ENCODE results near the gene FRMD4A. TPM values are rescaled to one million over a fixed set of nuclear protein-coding genes. Genes with fewer than 3 reads are reported as not detected.

FRMD4A gene
- 344 and 352 TPM in 2 replicates for total RNA-seq (2013; cell fraction: nucleolus; rRNA removed)
- 42.5 and 43.8 TPM in 2 replicates for total RNA-seq (2014; rRNA removed)
- total RNA-seq (2014; rRNA removed; fragmentation: Illumina TruSeq; extraction: Trizol): 37.2 and 37.6 TPM in 2 replicates
- 62.2 and 65.5 TPM in 2 replicates for total RNA-seq (2021)
- 17.5 TPM for polyA plus RNA-seq (2011; ENCODE audit: low read depth)
- polyA plus RNA-seq (2011; rRNA removed): 10.3 and 21.5 TPM in 2 replicates
- 19.1 and 20.4 TPM in 2 replicates for polyA plus RNA-seq (2011; cell fraction: cytosol; rRNA removed)
- polyA plus RNA-seq (2011; cell fraction: nucleus; rRNA removed): 43.0 and 48.6 TPM in 2 replicates
- polyA plus RNA-seq (2012): 32.9 and 45.1 TPM in 2 replicates
- 45.7 and 75.2 TPM in 2 replicates for polyA plus RNA-seq (2014; fragmentation: Illumina TruSeq; extraction: Trizol)
- 10 to 100 TPM; 17.8 to 18.5 TPM for polyA plus RNA-seq (2014; fragmentation: Nextera tagmentation; extraction: Ambion mirVana)
- polyA plus RNA-seq (2014; rRNA removed): 56.7 and 63.1 TPM in 2 replicates
- polyA plus RNA-seq (2016; fragmentation: Nextera tagmentation; extraction: Ambion mirVana): 10 to 100 TPM; 36.8 to 40.9 TPM
- polyA minus RNA-seq (2011; rRNA and poly(A)+ RNA removed): 31.8 and 34.6 TPM in 2 replicates
- polyA minus RNA-seq (2011; cell fraction: cytosol; rRNA and poly(A)+ RNA removed): 11.6 and 18.6 TPM in 2 replicates
- polyA minus RNA-seq (2011; cell fraction: nucleus; rRNA and poly(A)+ RNA removed): 21.2 and 48.1 TPM in 2 replicates
- percentile 73 among the genes with signal in this experiment for Bru-seq, nascent RNA
- percentile 70 among the genes with signal in this experiment for BruChase-seq, experiment 1, labeled RNA remaining after a 6-hour chase
- percentile 65 among the genes with signal in this experiment for BruChase-seq, experiment 2, labeled RNA remaining after a 2-hour chase
- long read RNA-seq, experiment 1, partial matches to known transcripts: 2 of 18 reads
- long read RNA-seq, experiment 1, other reads (novel, unspliced or antisense): 16 of 18 reads
- long read RNA-seq, experiment 2, transcript FRMD4A-207 (3 exons, 2,731 nt): major isoform, 8 of 131 reads
- long read RNA-seq, experiment 2, partial matches to known transcripts: 55 of 131 reads
- long read RNA-seq, experiment 2, other reads (novel, unspliced or antisense): 66 of 131 reads

GRCh38 chr10:14330388-14331061 is at the start of gene FRMD4A:
FRMD4A (minus strand) TSS chr10:14330924.
- no peak within 1 kb of the TSS for H3K27ac ChIP-seq (ENCODE audit: control insufficient read depth, insufficient read depth)
- H3K9ac ChIP-seq (ENCODE audit: control insufficient read depth, insufficient read depth, low read length): no peak within 1 kb of the TSS
- CTCF ChIA-PET: interaction anchor here (0.8 to 1.6 kb wide), 3 partner anchors 8 to 543 kb away, joined by 3 to 5 read pairs (median 4); no protein-coding TSS in a partner anchor
- in situ Hi-C loops (cut with MboI): no loop called here
- ATAC-seq (no peak), FAIRE-seq (no peak), DNase-seq (ENCODE audit: low read depth, low spot score) (no peak)
- no peaks in the 10 kb centered on the region for H3K79me2 ChIP-seq (ENCODE audit: control insufficient read depth, insufficient read depth, low read length)
- no peaks in the 10 kb centered on the region for H4K20me1 ChIP-seq (ENCODE audit: control insufficient read depth, insufficient read depth)
- no peak within 1 kb of the TSS for H3K4me2 ChIP-seq (ENCODE audit: control insufficient read depth, insufficient read depth)
- H3K4me1 ChIP-seq (ENCODE audit: control insufficient read depth, insufficient read depth, low read length): no peaks in the 10 kb centered on the region
- H2AFZ ChIP-seq (ENCODE audit: control insufficient read depth, low read depth, low read length): no peak within 1 kb of the TSS
- POLR2A ChIA-PET: no interaction called here
- 26% methylated on average over 14 of the region's 14 CpGs for WGBS (ENCODE audit: insufficient coverage, insufficient replicate concordance, low lambda C conversion rate, missing lambda C conversion rate)
- no peak within 1 kb of the TSS for H3K4me3 ChIP-seq
- intact Hi-C loops (cut with micrococcal nuclease; ENCODE audit: unreplicated experiment): no loop called here
- BruUV-seq (replicated peaks): no TSS peak
- H3K9me3 ChIP-seq (replicated peaks; ENCODE audit: control insufficient read depth, insufficient read depth, low read length): no peaks in the 10 kb centered on the region
- RAD21 ChIA-PET (ENCODE audit: unreplicated experiment): interaction anchor here (0.7 kb wide), 1 partner anchor 147 kb away, joined by 3 read pairs; no protein-coding TSS in a partner anchor
- SMC1A ChIA-PET (ENCODE audit: uncharacterized antibody, unreplicated experiment): interaction anchor here (0.6 to 0.7 kb wide), 2 partner anchors 79 to 708 kb away, joined by 3 read pairs; no protein-coding TSS in a partner anchor
- no peaks in the 10 kb centered on the region; a peak in 3 of 4 replicates for H3K27me3 ChIP-seq (replicated peaks in 1 of 2; ENCODE audit: control insufficient read depth in 2 of 2, insufficient read depth in 2 of 2, low read length in 1 of 2)
- H3K36me3 ChIP-seq (ENCODE audit: control insufficient read depth in 2 of 2, insufficient read depth in 2 of 2, low read length in 1 of 2): no peaks in the 10 kb centered on the region
- TF ChIP-seq MEF2B (IDR thresholded peaks at IDR 0.05; ENCODE audit: partially characterized antibody, poor library complexity, severe bottlenecking) (no peak), SKIL (IDR thresholded peaks at IDR 0.05; ENCODE audit: low read depth, poor library complexity, severe bottlenecking) (no peak), RFX5 (IDR thresholded peaks at IDR 0.05; ENCODE audit: low read depth, low read length) (no peak), EGR1 (IDR thresholded peaks at IDR 0.05; ENCODE audit: borderline replicate concordance in 1 of 2, low read depth in 2 of 2, low read length in 2 of 2) (no peak), POLR2A (IDR thresholded peaks at IDR 0.05; ENCODE audit: low read depth, low read length) (no peak), LARP7 (IDR thresholded peaks at IDR 0.05) (no peak)

All from GM12878 (cell line).